Measurements from ENCODE around the gene INTS1.

Gene INTS1

DNA sequence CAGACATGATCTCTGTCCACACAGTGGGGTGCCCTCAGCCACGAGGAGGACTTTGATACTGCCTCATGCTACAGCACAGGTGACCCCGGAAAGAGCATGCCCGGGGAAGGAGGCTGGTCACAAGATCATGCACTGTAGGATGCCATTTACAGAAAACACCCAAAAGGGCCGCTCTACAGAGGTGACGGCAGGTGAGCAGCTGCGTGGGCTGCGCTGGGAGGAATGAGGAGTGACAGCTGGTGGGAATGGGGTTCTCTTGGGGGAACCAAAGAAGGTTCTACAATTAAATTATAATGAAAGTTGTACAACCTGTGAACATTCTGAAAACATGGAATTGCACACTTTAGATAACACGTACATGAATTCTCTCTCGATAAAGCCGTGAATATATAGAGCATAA, 12.0 kb downstream of the INTS1 start:
- H3K9me3 ChIP-seq (replicated peaks; ENCODE audit: insufficient read depth, low read length), result no peaks in the 10 kb centered on the region
- no peak for DNase-seq
- H3F3A ChIP-seq (ENCODE audit: insufficient read depth, low read length), result no peaks in the 10 kb centered on the region
- H3K9me2 ChIP-seq (replicated peaks; ENCODE audit: insufficient read depth, low read length), result no peaks in the 10 kb centered on the region
- H3K9ac ChIP-seq (ENCODE audit: low read length), result no peak overlapping the region
- H3K4me1 ChIP-seq (ENCODE audit: low read length), result no peaks in the 10 kb centered on the region
- no peaks in the 10 kb centered on the region for H3K27me3 ChIP-seq (replicated peaks; ENCODE audit: insufficient read depth, low read length)
- no peak for TF ChIP-seq EZH2phosphoT487 (IDR thresholded peaks at IDR 0.05; ENCODE audit: low read length)
- no peak for TF ChIP-seq EZH2 (optimal IDR thresholded peaks at IDR 0.05; ENCODE audit: low read depth, low read length)
- TF ChIP-seq, protein P1, sequence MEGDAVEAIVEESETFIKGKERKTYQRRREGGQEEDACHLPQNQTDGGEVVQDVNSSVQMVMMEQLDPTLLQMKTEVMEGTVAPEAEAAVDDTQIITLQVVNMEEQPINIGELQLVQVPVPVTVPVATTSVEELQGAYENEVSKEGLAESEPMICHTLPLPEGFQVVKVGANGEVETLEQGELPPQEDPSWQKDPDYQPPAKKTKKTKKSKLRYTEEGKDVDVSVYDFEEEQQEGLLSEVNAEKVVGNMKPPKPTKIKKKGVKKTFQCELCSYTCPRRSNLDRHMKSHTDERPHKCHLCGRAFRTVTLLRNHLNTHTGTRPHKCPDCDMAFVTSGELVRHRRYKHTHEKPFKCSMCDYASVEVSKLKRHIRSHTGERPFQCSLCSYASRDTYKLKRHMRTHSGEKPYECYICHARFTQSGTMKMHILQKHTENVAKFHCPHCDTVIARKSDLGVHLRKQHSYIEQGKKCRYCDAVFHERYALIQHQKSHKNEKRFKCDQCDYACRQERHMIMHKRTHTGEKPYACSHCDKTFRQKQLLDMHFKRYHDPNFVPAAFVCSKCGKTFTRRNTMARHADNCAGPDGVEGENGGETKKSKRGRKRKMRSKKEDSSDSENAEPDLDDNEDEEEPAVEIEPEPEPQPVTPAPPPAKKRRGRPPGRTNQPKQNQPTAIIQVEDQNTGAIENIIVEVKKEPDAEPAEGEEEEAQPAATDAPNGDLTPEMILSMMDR (IDR thresholded peaks at IDR 0.05; ENCODE audit: low read length), result no peak
- no peak overlapping the region for H2AFZ ChIP-seq (ENCODE audit: low read length)
- H3K36me3 ChIP-seq (replicated peaks; ENCODE audit: insufficient read depth, low read length), result no peaks in the 10 kb centered on the region
- H3K27ac ChIP-seq (ENCODE audit: low read length), result no peak overlapping the region
- no peaks in the 10 kb centered on the region for H3K79me2 ChIP-seq (ENCODE audit: low read length)
- no peak overlapping the region for H3K4me3 ChIP-seq (ENCODE audit: low read length)
- no peaks in the 10 kb centered on the region for H4K20me1 ChIP-seq (ENCODE audit: insufficient read depth, low read length)
- H3K4me2 ChIP-seq (ENCODE audit: low read depth, low read length), result no peak overlapping the region

DNA sequence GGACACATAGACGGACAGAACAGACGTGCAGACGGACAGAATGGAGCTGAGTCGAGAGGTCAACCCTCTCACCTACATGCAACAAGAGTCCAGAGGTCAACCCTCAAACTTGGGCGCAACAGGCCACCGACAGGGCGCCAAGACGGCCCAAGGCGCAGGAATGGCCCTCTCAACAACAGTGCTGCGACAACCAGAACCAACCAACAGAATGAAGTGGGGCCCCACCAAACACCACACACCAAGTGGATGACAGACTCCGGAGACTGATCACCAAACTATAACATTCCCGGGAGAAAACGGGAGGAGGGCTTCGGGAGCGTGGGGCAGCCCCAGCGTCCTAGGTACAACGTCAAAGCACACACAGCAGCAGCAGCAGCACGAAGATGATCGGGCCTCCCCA, 13.4 kb downstream of the INTS1 start:
- no peak overlapping the region for H3K4me3 ChIP-seq (ENCODE audit: low read length)
- H3K27me3 ChIP-seq (replicated peaks; ENCODE audit: insufficient read depth, low read length), result no peaks in the 10 kb centered on the region
- no peaks in the 10 kb centered on the region for H3F3A ChIP-seq (ENCODE audit: insufficient read depth, low read length)
- H3K36me3 ChIP-seq (replicated peaks; ENCODE audit: insufficient read depth, low read length), result no peaks in the 10 kb centered on the region
- H2AFZ ChIP-seq (ENCODE audit: low read length), result no peak overlapping the region
- DNase-seq, result no peak
- no peaks in the 10 kb centered on the region for H3K4me1 ChIP-seq (ENCODE audit: low read length)
- H3K4me2 ChIP-seq (ENCODE audit: low read depth, low read length), result no peak overlapping the region
- H3K27ac ChIP-seq (ENCODE audit: low read length), result no peak overlapping the region
- H3K79me2 ChIP-seq (ENCODE audit: low read length), result no peaks in the 10 kb centered on the region
- no peak overlapping the region for H3K9ac ChIP-seq (ENCODE audit: low read length)
- no peaks in the 10 kb centered on the region for H3K9me3 ChIP-seq (replicated peaks; ENCODE audit: insufficient read depth, low read length)
- no peak for TF ChIP-seq EZH2phosphoT487 (IDR thresholded peaks at IDR 0.05; ENCODE audit: low read length)
- no peak for TF ChIP-seq EZH2 (optimal IDR thresholded peaks at IDR 0.05; ENCODE audit: low read depth, low read length)
- TF ChIP-seq, protein P1 (IDR thresholded peaks at IDR 0.05; ENCODE audit: low read length), result no peak
- H3K9me2 ChIP-seq (replicated peaks; ENCODE audit: insufficient read depth, low read length), result no peaks in the 10 kb centered on the region
- no peaks in the 10 kb centered on the region for H4K20me1 ChIP-seq (ENCODE audit: insufficient read depth, low read length)

DNA sequence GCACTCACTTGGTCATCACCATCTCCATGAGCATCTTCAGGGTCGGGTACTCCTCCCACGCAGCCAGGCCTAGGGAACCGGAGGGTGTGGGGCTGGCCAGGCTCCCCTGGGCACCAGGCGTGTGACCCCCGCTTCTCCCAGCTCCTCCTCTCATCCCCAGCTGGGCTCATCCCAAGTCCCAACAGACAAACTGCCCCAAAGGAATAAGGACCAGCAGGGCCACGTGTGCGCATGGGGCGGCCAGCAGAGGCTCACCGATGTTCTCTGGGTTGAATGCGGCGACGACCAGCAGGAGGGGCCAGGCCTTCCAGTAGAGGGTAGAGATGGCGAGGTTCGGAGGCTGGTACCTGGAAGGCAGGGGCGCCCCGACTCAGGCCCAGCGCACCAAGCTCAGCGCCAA, 14.9 kb downstream of the INTS1 start:
- no peaks in the 10 kb centered on the region for H3F3A ChIP-seq (ENCODE audit: insufficient read depth, low read length)
- H3K9me3 ChIP-seq (replicated peaks; ENCODE audit: insufficient read depth, low read length), result no peaks in the 10 kb centered on the region
- no peaks in the 10 kb centered on the region for H3K79me2 ChIP-seq (ENCODE audit: low read length)
- no peak overlapping the region for H3K27ac ChIP-seq (ENCODE audit: low read length)
- no peaks in the 10 kb centered on the region for H3K4me1 ChIP-seq (ENCODE audit: low read length)
- TF ChIP-seq, protein P1 (IDR thresholded peaks at IDR 0.05; ENCODE audit: low read length), result no peak
- TF ChIP-seq EZH2 (optimal IDR thresholded peaks at IDR 0.05; ENCODE audit: low read depth, low read length), result no peak
- no peak for TF ChIP-seq EZH2phosphoT487 (IDR thresholded peaks at IDR 0.05; ENCODE audit: low read length)
- no peak for DNase-seq
- no peak overlapping the region for H2AFZ ChIP-seq (ENCODE audit: low read length)
- H4K20me1 ChIP-seq (ENCODE audit: insufficient read depth, low read length), result no peaks in the 10 kb centered on the region
- H3K9ac ChIP-seq (ENCODE audit: low read length), result no peak overlapping the region
- H3K4me2 ChIP-seq (ENCODE audit: low read depth, low read length), result no peak overlapping the region
- H3K9me2 ChIP-seq (replicated peaks; ENCODE audit: insufficient read depth, low read length), result no peaks in the 10 kb centered on the region
- no peak overlapping the region for H3K4me3 ChIP-seq (ENCODE audit: low read length)
- H3K27me3 ChIP-seq (replicated peaks; ENCODE audit: insufficient read depth, low read length), result no peaks in the 10 kb centered on the region
- H3K36me3 ChIP-seq (replicated peaks; ENCODE audit: insufficient read depth, low read length), result no peaks in the 10 kb centered on the region

Data from MM.1S (cell line).